ENCODE results near the gene FBXL4.

The FBXL4 gene

GRCh38 chr6:98900706-98901105, 47.0 kb downstream of the FBXL4 start:
- H3K4me3 ChIP-seq (ENCODE audit: low read length): no peak overlapping the region
- no peak for TF ChIP-seq CTCF (IDR thresholded peaks at IDR 0.05; ENCODE audit: insufficient read depth, low read depth, low read length, missing control alignments)
- no peak for DNase-seq (ENCODE audit: low read depth)

- no peak overlapping the region for H3K4me3 ChIP-seq (ENCODE audit: low read length)
- TF ChIP-seq CTCF (IDR thresholded peaks at IDR 0.05; ENCODE audit: insufficient read depth, low read depth, low read length, missing control alignments): no peak
- DNase-seq (ENCODE audit: low read depth): peak; percentile 17
Measured at GRCh38 chr6:98894810-98895209, 52.9 kb downstream of the FBXL4 start.

GRCh38 chr6:98887650-98888049, 60.1 kb downstream of the FBXL4 start:
- no peak for DNase-seq (ENCODE audit: low read depth)
- TF ChIP-seq CTCF (IDR thresholded peaks at IDR 0.05; ENCODE audit: insufficient read depth, low read depth, low read length, missing control alignments): no peak
- H3K4me3 ChIP-seq (ENCODE audit: low read length): no peak overlapping the region

GRCh38 chr6:98885330-98885729, 62.4 kb downstream of the FBXL4 start:
- no peak for TF ChIP-seq CTCF (IDR thresholded peaks at IDR 0.05; ENCODE audit: insufficient read depth, low read depth, low read length, missing control alignments)
- H3K4me3 ChIP-seq (ENCODE audit: low read length): no peak overlapping the region
- no peak for DNase-seq (ENCODE audit: low read depth)

- TF ChIP-seq CTCF (IDR thresholded peaks at IDR 0.05; ENCODE audit: insufficient read depth, low read depth, low read length, missing control alignments): no peak
- DNase-seq (ENCODE audit: low read depth): no peak
Measured at GRCh38 chr6:98880486-98880885, 67.3 kb downstream of the FBXL4 start.

GRCh38 chr6:98877250-98877649, 70.5 kb downstream of the FBXL4 start:
- no peak for DNase-seq (ENCODE audit: low read depth)
- no peak overlapping the region for H3K4me3 ChIP-seq (ENCODE audit: low read length)
- no peak for TF ChIP-seq CTCF (IDR thresholded peaks at IDR 0.05; ENCODE audit: insufficient read depth, low read depth, low read length, missing control alignments)

More at GRCh38 chr6:98880486-98880885, 67.3 kb downstream of the FBXL4 start:
- no peak overlapping the region for H3K4me3 ChIP-seq (ENCODE audit: low read length)

GRCh38 chr6:98875375-98875774, 72.4 kb downstream of the FBXL4 start:
- no peak for DNase-seq (ENCODE audit: low read depth)
- TF ChIP-seq CTCF (IDR thresholded peaks at IDR 0.05; ENCODE audit: insufficient read depth, low read depth, low read length, missing control alignments): no peak
- H3K4me3 ChIP-seq (ENCODE audit: low read length): no peak overlapping the region

All from epithelial cell of esophagus (primary cell).